Caco-2 (cell line): ENCODE results near the gene DGKA. TPM values are rescaled to one million over a fixed set of nuclear protein-coding genes. Genes with fewer than 3 reads are reported as not detected.
A peak's percentile ranks its signal among the peaks of the same experiment; 100 is the strongest.

Experiments used
- BruUV-seq: library from RNA; stranded (reverse); fragments of 400-500 nt; replicated peaks from 2 replicates; lab custom pipeline; 2021; lab: Mats Ljungman, UMichigan
- CTCF ChIA-PET: fragments of 300-600 bp; sonication (Branson Sonifier 250); formaldehyde crosslinking; loops from one replicate; lab custom pipeline; 2022; ENCODE audit warnings: antibody characterized with exemption; lab: Charles Lee
- POLR2A ChIA-PET: fragments of 300-600 bp; sonication (Branson Sonifier 250); formaldehyde crosslinking; loops from one replicate; lab custom pipeline; 2022; ENCODE audit warnings: antibody characterized with exemption; lab: Charles Lee
- DNase-seq, 2 experiments: peaks; one replicate each; pipeline versions ENCODE4 v3.0.0 to v3.0.0-alpha.2; 2020 to 2022
- H3K27me3 ChIP-seq: replicated peaks from 2 replicates; pipeline ENCODE4 v1.6.0; 2011; ENCODE audit warnings: low read length; ENCODE audit not compliant: control insufficient read depth, insufficient read depth
- H3K36me3 ChIP-seq: 2 replicates; pipeline ENCODE4 v1.5.1; 2011; ENCODE audit warnings: low read length; ENCODE audit not compliant: control insufficient read depth, insufficient read depth
- H3K4me1 ChIP-seq: fragments of 250-450 bp; sonication (Bioruptor Pico); 2 replicates; pipeline ENCODE4 v1.5.1; 2020; ENCODE audit warnings: mild to moderate bottlenecking
- H3K4me3 ChIP-seq: 2 replicates; pipeline ENCODE4 v1.5.1; 2011; ENCODE audit warnings: low read depth, mild to moderate bottlenecking, control low read depth, low read length
- H3K9me3 ChIP-seq: fragments of 250-450 bp; sonication (Bioruptor Pico); 2 replicates; pipeline ENCODE4 v1.5.1; 2020; ENCODE audit warnings: mild to moderate bottlenecking, moderate library complexity
- H3K27ac Mint-ChIP-seq: one replicate; pipeline ENCODE4 v1.8.0; 2022; ENCODE audit warnings: mixed read lengths; ENCODE audit not compliant: unreplicated experiment
- H3K27me3 Mint-ChIP-seq: one replicate; pipeline ENCODE4 v1.8.0; 2022; ENCODE audit warnings: mixed read lengths; ENCODE audit not compliant: insufficient read depth, unreplicated experiment
- H3K36me3 Mint-ChIP-seq: one replicate; pipeline ENCODE4 v1.8.0; 2022; ENCODE audit warnings: mild to moderate bottlenecking, mixed read lengths; ENCODE audit not compliant: insufficient read depth, unreplicated experiment
- H3K4me1 Mint-ChIP-seq: one replicate; pipeline ENCODE4 v1.8.0; 2022; ENCODE audit warnings: low read depth, mixed read lengths; ENCODE audit not compliant: unreplicated experiment
- H3K4me3 Mint-ChIP-seq: one replicate; pipeline ENCODE4 v1.8.0; 2022; ENCODE audit warnings: mild to moderate bottlenecking, moderate library complexity, mixed read lengths; ENCODE audit not compliant: unreplicated experiment
- H3K9me3 Mint-ChIP-seq: one replicate; pipeline ENCODE4 v1.8.0; 2022; ENCODE audit warnings: mixed read lengths; ENCODE audit not compliant: unreplicated experiment
- CTCF ChIP-seq, 2 experiments: fragments of 200-600 bp in 1 of 2; IDR thresholded peaks; 1 replicate in 1 of 2; 2 replicates in 1 of 2; pipeline versions ENCODE4 v1.5.1 to v1.8.0; 2011 to 2022; ENCODE audit warnings: antibody characterized with exemption in 1 of 2, control low read depth in 1 of 2, inconsistent platforms in 1 of 2, low read depth in 1 of 2, low read length in 1 of 2, mild to moderate bottlenecking in 1 of 2, moderate library complexity in 1 of 2; ENCODE audit not compliant: insufficient read depth in 1 of 2, severe bottlenecking in 1 of 2, unreplicated experiment in 1 of 2
- intact Hi-C: fragments of 100-400 bp; cut with micrococcal nuclease; formaldehyde crosslinking; loops from one replicate; pipeline ENCODE4 v1.10.0; 2022; ENCODE audit not compliant: unreplicated experiment
- total RNA-seq: library from RNA; stranded (reverse); gene quantifications from 2 replicates; pipeline ENCODE4 v1.2.3, GENCODE V29; 2022

The DGKA gene
- total RNA-seq, 1 experiment from 2014 or later, result 22.2 TPM

GRCh38 chr12:55929306-55929791 is 1.6 kb upstream of the DGKA start:
- no peaks in the 10 kb centered on the region for H3K27me3 Mint-ChIP-seq
- 0 out of 2 replicates have a peak, but pooled peaks cover 1% of the 10 kb centered on the region for H3K36me3 ChIP-seq

GRCh38 chr12:55931317-55931779 is 386 bp downstream of the DGKA start:
- no peak for DNase-seq
- H3K4me1 ChIP-seq, result peaks cover 33% of the 10 kb centered on the region
- no peak for TF ChIP-seq CTCF (IDR thresholded peaks at IDR 0.05; ENCODE audit: insufficient read depth in 1 of 2, low read depth in 1 of 2, low read length in 1 of 2, severe bottlenecking in 1 of 2, unreplicated experiment in 1 of 2)
- no peaks in the 10 kb centered on the region for H3K9me3 ChIP-seq
- peak overlapping the region; percentile 90 for H3K4me3 Mint-ChIP-seq
- POLR2A ChIA-PET, result interaction anchor here (0.6 to 1.0 kb wide), 4 partner anchors 43 to 102 kb away, joined by 3 to 5 read pairs (median 4); partner anchors contain the start of genes DNAJC14, RAB5B and SUOX
- intact Hi-C loops, result loop anchor here (2.0 to 5.0 kb wide), 2 partner anchors 41 to 96 kb away; no protein-coding TSS in a partner anchor
- H3K27me3 ChIP-seq, result no peaks in the 10 kb centered on the region
- CTCF ChIA-PET, result interaction anchor here (0.6 to 2.2 kb wide), 9 partner anchors 9 to 191 kb away, joined by 3 to 7 read pairs (median 3); partner anchors contain the start of genes ORMDL2 and RAB5B
- peak overlapping the region; percentile 49 for H3K27ac Mint-ChIP-seq
- H3K9me3 Mint-ChIP-seq, result no peaks in the 10 kb centered on the region
- peaks cover 23% of the 10 kb centered on the region for H3K4me1 Mint-ChIP-seq
- H3K27me3 Mint-ChIP-seq, result no peaks in the 10 kb centered on the region
- H3K36me3 ChIP-seq, result no peaks in the 10 kb centered on the region
- H3K36me3 Mint-ChIP-seq, result peaks cover 26% of the 10 kb centered on the region
- H3K4me3 ChIP-seq, result peak overlapping the region; percentile 80
- no TSS peak for BruUV-seq

More at GRCh38 chr12:55929306-55929791, 1.6 kb upstream of the DGKA start:
- Histone ChIP-seq H3K4me3 (no peak overlapping the region), H3K27me3 (no peaks in the 10 kb centered on the region), H3K4me1 (peaks cover 33% of the 10 kb centered on the region), H3K9me3 (no peaks in the 10 kb centered on the region)
- Mint-ChIP-seq H3K27ac (no peak overlapping the region), H3K4me3 (peak overlapping the region; percentile 27), H3K36me3 (peaks cover 39% of the 10 kb centered on the region), H3K4me1 (peaks cover 35% of the 10 kb centered on the region), H3K9me3 (no peaks in the 10 kb centered on the region)
- no peak for TF ChIP-seq CTCF (IDR thresholded peaks at IDR 0.05; ENCODE audit: insufficient read depth in 1 of 2, low read depth in 1 of 2, low read length in 1 of 2, severe bottlenecking in 1 of 2, unreplicated experiment in 1 of 2)
- no TSS peak for BruUV-seq
- no peak for DNase-seq
- CTCF ChIA-PET, result interaction anchor here (1.3 kb wide), 1 partner anchor 11 kb away, joined by 6 read pairs; no protein-coding TSS in a partner anchor
- intact Hi-C loops, result no loop called here
- POLR2A ChIA-PET, result no interaction called here

GRCh38 chr12:55931780-55932550 is 1.0 kb downstream of the DGKA start:
- Histone ChIP-seq H3K27me3 (no peaks in the 10 kb centered on the region), H3K9me3 (no peaks in the 10 kb centered on the region), H3K36me3 (no peaks in the 10 kb centered on the region), H3K4me3 (peak overlapping the region; percentile 80), H3K4me1 (peaks cover 33% of the 10 kb centered on the region)
- intact Hi-C loops, result loop anchor here (2.0 to 5.0 kb wide), 2 partner anchors 41 to 95 kb away; no protein-coding TSS in a partner anchor
- Mint-ChIP-seq H3K4me1 (peaks cover 23% of the 10 kb centered on the region), H3K9me3 (no peaks in the 10 kb centered on the region), H3K36me3 (peaks cover 21% of the 10 kb centered on the region), H3K27me3 (no peaks in the 10 kb centered on the region), H3K27ac (peak overlapping the region; percentile 49), H3K4me3 (peak overlapping the region; percentile 90)
- BruUV-seq, result no TSS peak
- DNase-seq, result peak in 1 of 2 experiments; percentile 51
- ChIA-PET CTCF (interaction anchor here (0.6 to 2.2 kb wide), 9 partner anchors 8 to 192 kb away, joined by 3 to 7 read pairs (median 3); partner anchors contain the start of genes ORMDL2 and RAB5B), POLR2A (interaction anchor here (0.6 to 1.0 kb wide), 4 partner anchors 42 to 103 kb away, joined by 3 to 5 read pairs (median 4); partner anchors contain the start of genes DNAJC14, RAB5B and SUOX)
- TF ChIP-seq CTCF (IDR thresholded peaks at IDR 0.05; ENCODE audit: insufficient read depth in 1 of 2, low read depth in 1 of 2, low read length in 1 of 2, severe bottlenecking in 1 of 2, unreplicated experiment in 1 of 2), result no peak
